Trophoblast cell (in vitro differentiated cells and primary cell): Measurements from ENCODE around the gene GRB10.

ENCODE experiments used
- DNase-seq, 2 donors: peaks; one replicate each; pipeline ENCODE4 v3.0.0-alpha.2; 2016
- H2AFZ ChIP-seq: 2 replicates; pipeline ENCODE4 v1.6.1; 2013; ENCODE audit warnings: low read length, moderate library complexity, mild to moderate bottlenecking; ENCODE audit not compliant: insufficient read depth, poor library complexity
- H2AK5ac ChIP-seq: 2 replicates; pipeline ENCODE4 v1.6.1; 2013; ENCODE audit warnings: mild to moderate bottlenecking, low read length
- H2BK120ac ChIP-seq: 2 replicates; pipeline ENCODE4 v1.6.1; 2013; ENCODE audit warnings: low read length, mild to moderate bottlenecking, moderate library complexity; ENCODE audit not compliant: insufficient read depth, poor library complexity
- H2BK12ac ChIP-seq: 2 replicates; pipeline ENCODE4 v1.6.1; 2013; ENCODE audit warnings: mild to moderate bottlenecking, low read length, moderate library complexity
- H2BK5ac ChIP-seq: 2 replicates; pipeline ENCODE4 v1.6.1; 2013; ENCODE audit warnings: low read length, low read depth, moderate library complexity, mild to moderate bottlenecking; ENCODE audit not compliant: poor library complexity
- H3K14ac ChIP-seq: 2 replicates; pipeline ENCODE4 v1.6.1; 2013; ENCODE audit warnings: mild to moderate bottlenecking, low read length
- H3K18ac ChIP-seq: 2 replicates; pipeline ENCODE4 v1.6.1; 2013; ENCODE audit warnings: mild to moderate bottlenecking, low read length
- H3K23ac ChIP-seq: 2 replicates; pipeline ENCODE4 v1.6.1; 2013; ENCODE audit warnings: low read length
- H3K27ac ChIP-seq: 2 replicates; pipeline ENCODE4 v1.5.1; 2013; ENCODE audit warnings: low read depth, mild to moderate bottlenecking, inconsistent platforms, low read length, moderate library complexity
- H3K27me3 ChIP-seq: 2 replicates; pipeline ENCODE4 v1.6.1; 2013; ENCODE audit warnings: inconsistent platforms, mild to moderate bottlenecking, low read length, moderate library complexity; ENCODE audit not compliant: insufficient read depth
- H3K36me3 ChIP-seq, 2 experiments: 1 replicate in 1 of 2; 2 replicates in 1 of 2; pipeline ENCODE4 v1.6.1; 2013; ENCODE audit warnings: low read length in 2 of 2, mild to moderate bottlenecking in 2 of 2, moderate library complexity in 1 of 2; ENCODE audit not compliant: insufficient read depth in 2 of 2, control insufficient read depth in 1 of 2
- H3K4ac ChIP-seq: 2 replicates; pipeline ENCODE4 v1.6.1; 2013; ENCODE audit warnings: low read depth, mild to moderate bottlenecking, low read length, moderate library complexity
- H3K4me1 ChIP-seq, 2 experiments: 1 replicate in 1 of 2; 2 replicates in 1 of 2; pipeline ENCODE4 v1.6.1; 2013; ENCODE audit warnings: low read length in 2 of 2, mild to moderate bottlenecking in 2 of 2, moderate library complexity in 1 of 2; ENCODE audit not compliant: insufficient read depth in 2 of 2, control insufficient read depth in 1 of 2
- H3K4me2 ChIP-seq: 2 replicates; pipeline ENCODE4 v1.6.1; 2013; ENCODE audit warnings: inconsistent platforms, mild to moderate bottlenecking, low read length, moderate library complexity
- H3K4me3 ChIP-seq: 2 replicates; pipeline ENCODE4 v1.5.1; 2013; ENCODE audit warnings: mild to moderate bottlenecking, low read depth, low read length, inconsistent platforms
- H3K79me1 ChIP-seq: one replicate; pipeline ENCODE4 v1.6.1; 2013; ENCODE audit warnings: low read length
- H3K79me2 ChIP-seq: 2 replicates; pipeline ENCODE4 v1.6.1; 2013; ENCODE audit warnings: low read length, mild to moderate bottlenecking; ENCODE audit not compliant: control insufficient read depth, insufficient read depth, poor library complexity
- H3K9ac ChIP-seq: 2 replicates; pipeline ENCODE4 v1.6.1; 2013; ENCODE audit warnings: mild to moderate bottlenecking, low read length
- H3K9me3 ChIP-seq: 2 replicates; pipeline ENCODE4 v1.6.1; 2013; ENCODE audit warnings: low read depth, mild to moderate bottlenecking, control low read depth, inconsistent platforms, low read length; ENCODE audit not compliant: insufficient read depth
- H4K12ac ChIP-seq: 2 replicates; pipeline ENCODE4 v1.6.1; 2013; ENCODE audit warnings: low read depth, mild to moderate bottlenecking, low read length, moderate library complexity
- H4K8ac ChIP-seq: 2 replicates; pipeline ENCODE4 v1.6.1; 2013; ENCODE audit warnings: low read depth, mild to moderate bottlenecking, low read length, moderate library complexity
- H4K91ac ChIP-seq: one replicate; pipeline ENCODE4 v1.6.1; 2013; ENCODE audit warnings: low read depth, mild to moderate bottlenecking, low read length, moderate library complexity
- WGBS: extraction: QIAGEN DNeasy Blood & Tissue Kit; methylation state at CpG from one replicate; pipeline ENCODE4 v1.1.7; 2013; ENCODE audit warnings: missing lambda C conversion rate; ENCODE audit not compliant: insufficient read length, insufficient coverage; ENCODE audit errors: extremely low coverage; 5-methylcytosine and 5-hydroxymethylcytosine counted together

Gene GRB10

DNA sequence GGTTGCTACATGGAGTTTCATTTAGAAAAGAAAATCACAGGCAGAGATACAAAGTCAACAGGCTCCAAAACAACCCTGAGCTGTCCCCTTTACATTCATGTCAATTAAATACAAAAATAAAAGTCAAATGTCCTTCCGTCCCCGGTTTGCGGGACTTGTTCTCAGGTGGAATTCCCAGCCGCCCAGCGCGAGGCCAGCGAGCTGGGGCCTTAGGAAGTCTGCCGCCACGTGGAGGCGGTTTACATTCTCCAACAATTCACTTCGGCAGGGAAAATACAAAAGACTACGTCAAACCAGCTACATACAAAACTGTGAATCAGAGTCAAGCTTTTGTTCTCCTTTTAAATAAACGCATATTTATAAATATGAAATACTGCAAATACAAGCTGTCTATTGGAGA lies 192.2 kb downstream of the GRB10 start:
- Histone ChIP-seq H3K79me1 (no peaks in the 10 kb centered on the region), H2AK5ac (no peak overlapping the region), H3K14ac (no peak overlapping the region), H3K36me3 (peaks cover 9 to 18% of the 10 kb centered on the region in 2 experiments), H3K27ac (no peak overlapping the region), H3K27me3 (no peaks in the 10 kb centered on the region), H3K23ac (no peak overlapping the region), H3K18ac (no peak overlapping the region), H4K91ac (no peak overlapping the region), H3K4ac (no peak overlapping the region), H4K12ac (no peak overlapping the region), H2AFZ (no peak overlapping the region), H3K79me2 (no peaks in the 10 kb centered on the region), H3K9ac (no peak overlapping the region), H2BK120ac (no peak overlapping the region), H2BK12ac (no peak overlapping the region), H3K4me3 (no peak overlapping the region), H4K8ac (no peak overlapping the region), H3K4me1 (peaks cover 0 to 2% of the 10 kb centered on the region in 2 experiments), H3K4me2 (no peak overlapping the region), H2BK5ac (no peak overlapping the region), H3K9me3 (peaks cover 12% of the 10 kb centered on the region)
- WGBS, result no CpG with 5 or more reads among the region's 13 CpGs
- no peak for DNase-seq

DNA sequence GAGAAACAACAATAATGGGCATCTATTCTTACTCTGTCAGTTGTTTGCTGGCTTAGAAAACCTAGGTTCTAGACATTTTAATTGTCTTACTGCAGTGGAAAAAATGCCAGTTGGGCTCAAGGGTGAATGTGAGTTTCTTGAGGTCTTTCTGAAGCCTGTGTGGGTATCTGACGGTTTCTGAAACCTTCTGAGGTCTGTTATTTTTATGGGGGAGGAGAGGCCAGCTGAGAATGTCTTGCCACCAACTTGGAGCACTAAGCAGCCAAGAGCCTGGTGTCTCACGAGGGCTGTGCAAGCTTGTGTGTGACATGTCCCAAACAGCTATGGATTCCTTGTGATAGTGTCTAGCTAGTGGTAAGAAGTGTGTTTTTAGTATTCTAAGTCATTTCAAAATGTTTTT lies 193.3 kb downstream of the GRB10 start:
- Histone ChIP-seq H3K27me3 (no peaks in the 10 kb centered on the region), H3K79me1 (no peaks in the 10 kb centered on the region), H3K4ac (no peak overlapping the region), H3K14ac (no peak overlapping the region), H2AFZ (no peak overlapping the region), H4K8ac (no peak overlapping the region), H3K4me2 (no peak overlapping the region), H3K36me3 (peaks cover 9 to 15% of the 10 kb centered on the region in 2 experiments), H3K27ac (no peak overlapping the region), H2BK12ac (no peak overlapping the region), H3K4me1 (peaks cover 4 to 6% of the 10 kb centered on the region in 2 experiments), H2BK120ac (no peak overlapping the region), H4K91ac (no peak overlapping the region), H2AK5ac (no peak overlapping the region), H3K9me3 (peaks cover 14% of the 10 kb centered on the region), H3K18ac (no peak overlapping the region), H3K9ac (no peak overlapping the region), H3K79me2 (no peaks in the 10 kb centered on the region), H3K4me3 (no peak overlapping the region), H4K12ac (no peak overlapping the region), H3K23ac (no peak overlapping the region), H2BK5ac (no peak overlapping the region)
- no CpG with 5 or more reads among the region's 2 CpGs for WGBS
- no peak for DNase-seq

DNA sequence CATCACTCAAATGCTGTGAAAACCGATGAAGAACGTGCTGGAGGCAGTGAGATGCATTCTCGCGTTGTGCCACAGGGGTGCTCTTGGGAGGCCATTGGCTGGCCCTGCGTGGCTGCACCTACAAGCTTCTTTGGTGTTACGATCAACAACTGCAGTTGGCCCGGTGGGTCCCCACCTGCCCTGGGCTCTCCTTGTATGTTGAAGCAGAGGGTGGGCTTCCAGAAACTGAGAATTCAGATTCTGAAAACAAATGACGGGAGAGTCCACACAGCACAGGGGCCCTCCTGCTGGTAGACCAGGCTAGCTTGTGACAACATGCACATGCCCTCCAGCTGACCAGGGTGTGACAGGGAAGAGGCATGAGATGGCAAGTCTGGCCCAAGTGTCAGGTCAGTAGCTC lies 193.8 kb downstream of the GRB10 start:
- Histone ChIP-seq H3K4ac (no peak overlapping the region), H4K91ac (no peak overlapping the region), H3K4me3 (no peak overlapping the region), H3K14ac (no peak overlapping the region), H4K12ac (no peak overlapping the region), H4K8ac (no peak overlapping the region), H3K23ac (no peak overlapping the region), H3K79me2 (no peaks in the 10 kb centered on the region), H3K79me1 (no peaks in the 10 kb centered on the region), H3K4me2 (no peak overlapping the region), H3K27me3 (no peaks in the 10 kb centered on the region), H2BK120ac (no peak overlapping the region), H2BK5ac (no peak overlapping the region), H2BK12ac (no peak overlapping the region), H3K27ac (no peak overlapping the region), H3K18ac (no peak overlapping the region), H3K9me3 (peaks cover 18% of the 10 kb centered on the region), H3K4me1 (peaks cover 4 to 6% of the 10 kb centered on the region in 2 experiments), H3K36me3 (peaks cover 7 to 12% of the 10 kb centered on the region in 2 experiments), H2AK5ac (no peak overlapping the region), H2AFZ (no peak overlapping the region), H3K9ac (no peak overlapping the region)
- peak in 1 of 2 donors; percentile 26 for DNase-seq
- WGBS, result no CpG with 5 or more reads among the region's 8 CpGs

DNA sequence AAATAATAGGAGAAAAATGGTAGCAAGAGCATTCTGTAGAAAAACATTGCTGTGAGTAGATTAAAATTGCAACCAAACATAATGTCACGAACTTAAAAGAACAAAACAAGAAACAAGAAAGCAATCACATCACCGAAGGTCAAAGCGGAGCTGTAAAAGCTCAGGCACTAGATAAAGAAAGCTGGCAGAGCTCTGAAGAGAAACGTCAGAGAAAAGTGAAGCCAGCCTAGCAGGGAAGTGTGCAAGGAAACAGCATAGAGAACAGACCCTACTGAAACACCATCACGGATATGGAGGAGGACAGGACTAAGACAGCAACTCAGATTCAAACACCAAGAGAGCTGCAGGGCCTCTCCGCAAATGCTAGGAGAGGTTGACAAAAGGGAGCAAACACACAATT lies 195.0 kb downstream of the GRB10 start:
- H3K27me3 ChIP-seq, result no peaks in the 10 kb centered on the region
- no peak overlapping the region for H3K14ac ChIP-seq
- H4K8ac ChIP-seq, result no peak overlapping the region

More for the DNA sequence above, 195.0 kb downstream of the GRB10 start:
- DNase-seq, result no peak
- Histone ChIP-seq H3K79me2 (no peaks in the 10 kb centered on the region), H3K9me3 (peaks cover 16% of the 10 kb centered on the region), H3K9ac (no peak overlapping the region), H2BK5ac (no peak overlapping the region), H3K23ac (no peak overlapping the region), H3K4ac (no peak overlapping the region), H3K27ac (no peak overlapping the region), H2AK5ac (no peak overlapping the region), H4K91ac (no peak overlapping the region), H3K79me1 (no peaks in the 10 kb centered on the region), H3K4me1 (peaks cover 4 to 6% of the 10 kb centered on the region in 2 experiments), H3K36me3 (peaks cover 6 to 10% of the 10 kb centered on the region in 2 experiments), H3K4me3 (no peak overlapping the region), H4K12ac (no peak overlapping the region), H2BK120ac (no peak overlapping the region), H3K18ac (no peak overlapping the region), H2BK12ac (no peak overlapping the region), H2AFZ (no peak overlapping the region), H3K4me2 (no peak overlapping the region)
- WGBS, result no CpG with 5 or more reads among the region's 6 CpGs
